Measurements from ENCODE around the gene YARS1.

The YARS1 gene

GRCh38 chr1:32765570-32766327, 51.4 kb downstream of the YARS1 start:
- DNase-seq (ENCODE audit: low read depth in 1 of 2, low spot score in 1 of 2): no peak

GRCh38 chr1:32764826-32765569, 52.2 kb downstream of the YARS1 start:
- no peak for DNase-seq (ENCODE audit: low read depth in 1 of 2, low spot score in 1 of 2)

DNA sequence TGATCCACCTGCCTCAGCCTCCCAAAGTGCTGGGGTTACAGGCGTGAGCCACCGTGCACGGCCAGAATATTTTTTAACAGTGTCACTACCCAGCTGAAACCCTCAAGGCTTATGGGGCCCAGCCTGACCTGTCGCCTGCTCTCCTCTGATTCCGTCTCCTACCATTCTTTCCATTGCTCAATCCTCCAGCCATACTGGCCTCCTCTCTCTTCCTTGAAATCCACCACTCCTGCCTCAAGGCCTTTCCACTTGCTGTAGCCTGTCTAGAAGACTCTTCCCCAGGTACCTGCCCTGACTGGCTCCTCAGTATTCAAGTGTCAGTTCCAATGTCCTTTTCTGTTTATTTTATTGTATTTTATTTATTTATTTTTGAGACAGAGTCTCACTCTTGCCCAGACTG, 53.9 kb downstream of the YARS1 start:
- DNase-seq (ENCODE audit: low read depth in 1 of 2, low spot score in 1 of 2): no peak

DNA sequence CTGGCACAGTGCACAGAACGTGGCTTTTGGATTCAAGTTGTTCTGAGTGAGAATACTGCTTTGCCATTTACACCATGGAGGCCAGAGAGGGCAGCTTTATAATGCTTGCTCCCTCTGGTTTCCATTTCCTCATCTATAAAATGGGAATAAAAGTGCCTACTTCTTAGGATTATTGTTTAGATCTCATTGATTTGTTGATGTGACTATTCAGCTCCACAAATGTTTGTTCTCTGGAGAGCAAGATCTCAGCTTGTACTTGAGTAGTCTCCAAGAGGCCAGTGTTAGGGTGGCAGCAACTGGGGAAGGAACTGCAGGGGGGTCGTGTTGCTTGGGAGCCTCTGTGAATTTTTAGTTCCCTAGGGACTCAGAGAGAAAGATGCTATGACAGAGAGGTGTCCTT, 55.2 kb downstream of the YARS1 start:
- DNase-seq (ENCODE audit: low read depth in 1 of 2, low spot score in 1 of 2): no peak

DNA sequence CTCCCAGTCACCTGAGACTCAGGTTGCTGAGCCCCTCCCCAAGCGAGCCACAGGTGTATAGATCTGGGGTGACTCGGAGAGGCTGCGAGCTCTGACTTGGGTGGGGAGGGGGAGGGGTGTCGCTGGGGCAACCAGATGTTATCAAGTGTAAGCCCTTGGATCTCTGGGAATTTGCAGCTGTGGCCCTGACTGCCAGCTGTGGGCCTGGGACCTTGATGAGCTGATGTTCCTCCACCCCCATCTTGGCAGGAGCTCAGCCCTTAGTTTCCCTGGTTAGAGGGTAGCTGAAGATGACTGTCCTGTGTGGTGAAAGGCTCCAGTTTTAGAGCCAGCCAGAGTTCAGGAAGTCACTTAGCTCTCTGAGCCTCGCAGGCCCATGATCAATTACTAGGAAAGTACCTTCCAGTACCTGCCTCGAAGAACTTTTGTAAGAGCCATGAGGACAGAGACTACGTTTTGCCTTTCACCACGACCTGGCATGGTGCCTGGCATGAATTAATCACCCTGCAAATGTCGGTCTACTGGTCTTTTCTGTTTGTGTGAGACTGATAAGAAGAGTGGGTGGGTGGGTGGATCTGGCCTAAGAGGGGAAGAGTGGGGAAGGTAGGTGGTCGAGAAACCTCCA, 55.8 kb downstream of the YARS1 start:
- no peak for DNase-seq (ENCODE audit: low read depth in 1 of 2, low spot score in 1 of 2)

DNA sequence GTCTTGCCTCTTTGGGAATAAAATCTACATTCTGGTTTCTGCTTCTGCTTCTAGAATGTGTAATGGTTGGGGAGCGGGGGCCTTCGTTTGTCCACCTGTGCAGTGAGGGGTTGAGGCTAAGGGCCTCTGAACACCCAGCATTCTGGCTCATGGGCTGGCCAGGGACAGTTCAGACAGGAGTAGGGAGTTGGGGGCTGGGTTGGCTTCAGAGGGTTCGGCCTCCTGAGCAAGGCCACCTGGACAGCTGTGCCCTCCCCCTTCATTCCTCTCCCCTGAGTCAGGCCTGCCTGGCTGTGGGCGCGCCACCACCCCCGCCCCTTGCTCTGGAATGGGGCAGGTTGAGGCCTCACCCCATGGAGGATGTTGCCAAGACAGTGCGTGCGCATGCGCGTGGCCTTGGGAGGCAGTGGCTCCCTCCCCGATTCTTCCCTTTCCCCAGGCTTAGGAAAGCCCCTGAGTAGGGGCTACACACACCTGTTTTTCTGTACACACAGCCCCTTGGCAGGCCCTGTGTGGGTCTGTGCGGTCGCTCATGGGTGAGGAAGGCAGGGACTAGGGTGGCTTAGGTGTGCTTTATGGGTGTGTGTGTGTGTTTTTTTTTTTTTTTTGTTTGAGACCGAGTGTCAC, 57.0 kb downstream of the YARS1 start:
- DNase-seq (ENCODE audit: low read depth in 1 of 2, low spot score in 1 of 2): no peak

GRCh38 chr1:32759521-32759981, 57.6 kb downstream of the YARS1 start:
- DNase-seq (ENCODE audit: low read depth in 1 of 2, low spot score in 1 of 2): no peak

- no peak for DNase-seq (ENCODE audit: low read depth in 1 of 2, low spot score in 1 of 2)
These were observed 58.2 kb downstream of the YARS1 start for GRCh38 chr1:32758795-32759430.

- DNase-seq (ENCODE audit: low read depth in 1 of 2, low spot score in 1 of 2): no peak
These were observed 58.9 kb downstream of the YARS1 start for GRCh38 chr1:32758177-32758794.

DNA sequence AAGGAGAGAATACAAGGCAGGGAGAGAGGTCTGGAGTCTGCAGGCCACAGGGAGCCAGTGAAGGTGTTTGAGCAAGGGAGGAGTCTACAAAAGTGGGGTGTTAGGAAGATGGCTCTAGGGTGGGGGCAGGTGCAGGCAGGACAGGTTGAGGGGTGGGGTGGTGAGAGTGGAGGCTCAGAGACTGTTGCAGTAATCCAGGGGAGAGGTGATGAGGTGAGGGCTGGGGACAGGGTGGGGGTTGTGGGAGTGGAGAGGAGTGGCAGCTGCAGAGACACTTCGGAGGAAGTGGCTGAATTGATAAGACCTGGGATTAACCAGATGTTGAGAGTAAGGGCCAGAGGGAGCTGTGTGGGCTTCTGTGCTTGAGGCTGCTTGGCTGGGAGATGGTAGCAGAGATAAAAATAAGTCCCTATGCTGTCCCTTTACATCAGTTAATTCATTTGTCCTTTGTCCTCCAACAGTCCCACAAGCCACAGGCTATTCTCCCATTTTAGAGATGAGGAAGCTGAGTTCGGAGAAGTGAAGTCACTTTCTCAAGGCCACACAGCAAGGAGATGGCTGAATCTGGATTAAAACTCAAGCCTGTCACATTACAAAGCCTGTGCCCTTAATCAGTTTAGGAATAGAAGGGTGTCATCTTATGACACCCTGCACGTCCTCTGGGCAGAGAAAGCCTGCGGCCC, 59.8 kb downstream of the YARS1 start:
- no peak for DNase-seq (ENCODE audit: low read depth in 1 of 2, low spot score in 1 of 2)

- no peak for DNase-seq (ENCODE audit: low read depth in 1 of 2, low spot score in 1 of 2)
These were observed 61.4 kb downstream of the YARS1 start for GRCh38 chr1:32755810-32756159.

- DNase-seq (ENCODE audit: low read depth in 1 of 2, low spot score in 1 of 2): no peak
These were observed 61.9 kb downstream of the YARS1 start for GRCh38 chr1:32755098-32755809.

GRCh38 chr1:32754317-32755097, 62.7 kb downstream of the YARS1 start:
- DNase-seq (ENCODE audit: low read depth in 1 of 2, low spot score in 1 of 2): peak in 1 of 2 donors; percentile 21

- DNase-seq (ENCODE audit: low read depth in 1 of 2, low spot score in 1 of 2): peak; percentile 43 to 44
These were observed 63.4 kb downstream of the YARS1 start for GRCh38 chr1:32753532-32754316.

DNA sequence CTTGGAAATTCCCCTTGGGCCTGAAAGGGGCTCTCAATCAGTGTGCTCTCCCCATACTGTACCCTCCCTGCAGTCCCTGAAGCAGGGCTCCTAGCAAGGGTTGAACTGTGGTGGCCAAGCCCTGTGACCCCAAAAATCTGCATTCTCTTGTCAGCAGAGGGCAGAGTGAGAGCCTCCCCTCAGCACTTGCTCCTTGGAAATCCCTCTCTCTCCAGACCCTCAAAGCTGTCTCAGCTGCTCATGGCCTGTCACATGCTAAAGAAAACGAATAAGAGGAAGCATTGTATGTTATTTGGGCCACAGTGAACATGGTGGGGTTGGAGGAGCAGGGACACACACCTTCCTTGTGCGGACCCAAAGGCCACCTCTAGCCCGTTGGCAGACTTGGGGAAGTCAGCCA, 67.4 kb downstream of the YARS1 start:
- DNase-seq (ENCODE audit: low read depth in 1 of 2, low spot score in 1 of 2): no peak

GRCh38 chr1:32749332-32749731, 67.8 kb downstream of the YARS1 start:
- no peak for DNase-seq (ENCODE audit: low read depth in 1 of 2, low spot score in 1 of 2)

- no peak for DNase-seq (ENCODE audit: low read depth in 1 of 2, low spot score in 1 of 2)
These were observed 68.2 kb downstream of the YARS1 start for GRCh38 chr1:32748926-32749325.

GRCh38 chr1:32748348-32748747, 68.8 kb downstream of the YARS1 start:
- no peak for DNase-seq (ENCODE audit: low read depth in 1 of 2, low spot score in 1 of 2)

Data from activated CD4-positive, alpha-beta T cell treated with anti-CD3 and anti-CD28 coated beads, Interleukin-2, amount 50 U/mL, for 24 hours (primary cell).